ELR (cell line): ENCODE measurements around the gene MRPL58.
"Not testable (repeated sequence)": the region's sequence is repeated elsewhere in the genome, so short reads cannot be mapped to it uniquely, and the experiment has no call there.

Experiments used
- DNase-seq: peaks from one replicate; pipeline ENCODE4 v3.0.0-alpha.2; 2015; ENCODE audit warnings: low read depth

MRPL58 gene

GRCh38 chr17:75013092-75013559, 656 bp downstream of the MRPL58 start:
- no peak for DNase-seq

DNA sequence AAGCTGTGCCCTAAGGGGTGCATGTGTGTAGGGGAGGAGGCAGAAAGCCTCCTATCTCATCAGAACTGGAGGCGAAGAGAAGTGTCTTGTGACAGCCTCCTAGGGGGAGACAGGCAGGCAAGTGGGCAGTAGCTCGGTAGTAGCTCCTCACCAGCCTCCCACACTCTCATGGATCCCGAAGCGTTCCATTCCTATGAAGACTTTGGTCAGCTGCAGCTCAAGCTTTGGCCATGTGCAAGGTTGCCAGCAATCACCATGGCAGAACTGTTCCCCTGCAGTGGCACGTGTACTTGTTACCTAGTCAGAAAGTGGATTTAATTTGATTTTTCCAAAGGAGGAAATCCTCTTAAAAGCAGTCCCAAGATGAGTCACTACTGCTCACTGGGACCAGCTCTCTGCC, 6.7 kb downstream of the MRPL58 start:
- no peak for DNase-seq

DNA sequence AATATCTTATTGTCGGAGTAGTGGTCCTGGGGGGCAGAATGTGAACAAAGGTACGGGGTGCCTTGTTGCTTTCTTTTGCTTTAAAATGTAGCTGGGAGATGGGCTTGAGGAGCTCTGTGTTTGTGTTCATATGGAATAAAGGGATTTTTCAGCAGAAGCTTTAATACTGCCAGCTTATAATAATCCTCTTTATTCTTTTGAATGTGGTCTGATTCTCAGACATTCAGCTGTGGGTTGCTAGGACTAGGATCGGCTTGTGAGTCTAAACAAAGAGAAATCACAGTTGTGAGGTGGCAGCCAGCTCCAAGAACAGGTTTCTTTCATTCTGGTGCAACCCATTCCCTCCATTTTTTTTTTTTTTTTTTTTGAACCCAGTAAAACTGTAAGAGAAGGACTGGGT, 7.2 kb downstream of the MRPL58 start:
- no peak for DNase-seq

GRCh38 chr17:75020331-75021110, 8.1 kb downstream of the MRPL58 start:
- DNase-seq: no peak

GRCh38 chr17:75024686-75025397, 12.4 kb downstream of the MRPL58 start:
- DNase-seq: no peak

DNA sequence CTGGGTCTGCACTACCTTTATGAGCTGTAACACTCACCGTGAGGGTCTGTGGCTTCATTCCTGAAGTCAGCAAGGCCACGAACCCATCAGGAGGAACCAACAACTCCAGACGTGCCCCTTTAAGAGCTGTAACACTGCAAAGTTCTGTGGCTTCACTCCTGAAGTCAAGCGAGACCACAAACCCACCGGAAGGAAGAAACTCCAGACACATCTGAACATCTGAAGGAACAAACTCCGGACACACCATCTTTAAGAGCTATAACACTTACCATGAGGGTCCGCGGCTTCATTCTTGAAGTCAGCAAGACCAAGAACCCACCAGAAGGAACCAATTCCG, 12.9 kb downstream of the MRPL58 start:
- DNase-seq: not testable (repeated sequence)

DNA sequence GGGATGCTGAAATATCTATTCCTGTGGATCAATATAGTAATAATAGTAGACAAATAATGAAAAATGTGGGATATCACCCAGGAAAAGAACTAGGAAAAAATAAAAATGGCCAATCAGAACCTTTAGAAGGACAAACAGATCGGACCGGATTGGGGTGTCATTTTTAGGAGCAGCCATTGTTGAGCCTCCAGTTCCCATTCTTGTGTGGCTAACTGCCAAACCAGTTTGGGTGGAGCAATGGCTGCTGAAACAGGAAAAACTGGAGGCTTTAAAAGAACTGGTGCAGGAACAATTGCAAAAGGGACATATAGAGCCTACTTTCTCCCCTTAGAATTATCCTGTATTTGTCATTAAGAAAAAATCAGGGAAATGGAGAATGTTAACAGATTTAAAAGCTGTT, 14.2 kb downstream of the MRPL58 start:
- DNase-seq: not testable (repeated sequence)

GRCh38 chr17:75030161-75030560, 17.7 kb downstream of the MRPL58 start:
- DNase-seq: no peak

DNA sequence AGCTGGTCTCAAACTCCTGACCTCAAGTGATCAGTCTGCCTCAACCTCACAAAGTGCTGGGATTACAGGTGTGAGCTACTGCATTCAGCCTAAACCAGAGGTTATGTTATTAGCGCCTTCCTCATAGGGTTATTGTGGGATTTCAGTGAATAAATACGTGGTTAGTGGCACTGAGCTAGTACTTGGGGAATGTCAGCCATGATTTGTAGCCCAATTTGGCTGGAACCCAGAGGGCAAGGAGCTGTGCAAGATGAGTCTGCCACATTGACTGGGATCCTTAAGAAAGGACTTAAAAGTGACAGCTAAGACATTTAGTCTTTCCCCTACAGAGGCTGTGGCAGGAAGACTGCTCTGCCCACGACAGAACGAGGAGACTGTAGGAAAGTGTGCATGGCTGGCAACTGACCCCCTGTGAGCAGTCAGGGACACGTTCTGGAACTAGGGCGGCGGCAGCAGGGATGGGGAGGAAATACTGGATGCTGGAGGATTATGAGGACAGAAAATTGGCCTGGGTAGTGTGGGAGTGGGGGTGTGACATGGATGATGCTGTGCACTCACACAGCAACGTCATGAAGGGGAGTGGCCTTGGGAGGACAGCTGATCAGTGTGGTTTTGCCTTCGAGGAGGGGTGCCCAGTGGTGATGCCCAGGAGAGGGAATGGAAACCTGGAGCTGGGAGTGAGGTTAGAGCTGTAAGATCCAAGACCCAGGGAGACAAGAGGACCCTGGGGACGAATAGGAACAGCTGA, 19.7 kb downstream of the MRPL58 start:
- peak; percentile 87 for DNase-seq

DNA sequence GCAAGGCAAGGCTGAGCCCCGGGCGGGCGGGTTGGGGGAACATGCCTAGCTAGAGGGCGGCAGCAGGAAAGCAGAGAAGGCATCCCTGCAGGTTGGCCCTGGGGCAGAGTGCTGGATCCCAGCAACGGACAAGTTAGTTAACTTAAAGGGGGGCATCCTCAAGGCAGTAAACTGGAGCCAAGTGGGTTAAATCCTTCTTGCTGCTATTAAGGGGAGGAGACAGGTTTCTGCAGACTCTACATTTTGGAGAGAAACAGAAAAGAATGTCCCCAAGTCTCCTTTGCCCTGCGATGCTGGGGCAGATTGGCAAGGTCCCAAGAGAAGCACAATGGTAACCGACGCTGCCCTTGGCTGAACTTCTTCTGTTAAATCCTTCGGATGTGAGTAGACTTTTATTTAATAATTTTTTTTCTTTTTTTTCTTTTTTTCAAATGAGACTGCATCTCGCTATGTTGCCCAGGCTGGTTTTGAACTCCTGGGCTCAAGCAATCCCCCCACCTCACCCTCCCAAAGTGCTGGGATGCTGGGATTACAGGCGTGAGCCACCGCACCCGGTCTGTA, 20.3 kb downstream of the MRPL58 start:
- DNase-seq: peak; percentile 47

GRCh38 chr17:75033346-75034235, 21.1 kb downstream of the MRPL58 start:
- DNase-seq: peak; percentile 96

GRCh38 chr17:75034236-75034908, 21.9 kb downstream of the MRPL58 start:
- peak; percentile 93 for DNase-seq

DNA sequence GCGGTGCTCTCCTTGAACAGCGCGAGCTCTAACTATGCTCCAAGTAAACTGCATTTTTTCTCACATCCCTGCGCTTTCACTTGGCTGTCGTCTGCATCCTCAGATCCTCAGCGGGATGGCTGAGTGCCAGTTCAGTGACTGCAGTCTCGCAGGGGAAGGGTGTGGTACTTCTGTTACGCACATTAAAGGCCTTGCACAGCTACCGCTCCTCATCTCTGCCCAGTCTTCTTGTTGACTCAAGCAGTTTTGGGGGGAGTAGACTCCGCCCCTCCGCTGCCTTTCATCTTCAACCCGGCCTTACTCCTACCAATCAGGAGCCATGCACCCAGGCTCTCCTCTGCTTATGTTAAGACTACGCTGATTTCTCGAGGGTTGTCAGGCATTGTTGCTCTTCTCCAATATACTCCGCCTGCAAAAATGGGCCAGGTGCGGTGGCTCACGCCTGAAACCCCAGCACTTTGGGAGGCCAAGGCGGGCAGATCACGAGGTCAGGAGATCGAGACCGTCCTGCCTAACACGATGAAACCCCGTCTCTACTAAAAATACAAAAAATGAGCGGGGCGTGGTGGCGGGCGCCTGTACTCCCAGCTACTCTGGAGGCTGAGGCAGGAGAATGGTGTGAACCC, 24.3 kb downstream of the MRPL58 start:
- peak; percentile 5 for DNase-seq

GRCh38 chr17:75039238-75039637, 26.8 kb downstream of the MRPL58 start:
- no peak for DNase-seq

DNA sequence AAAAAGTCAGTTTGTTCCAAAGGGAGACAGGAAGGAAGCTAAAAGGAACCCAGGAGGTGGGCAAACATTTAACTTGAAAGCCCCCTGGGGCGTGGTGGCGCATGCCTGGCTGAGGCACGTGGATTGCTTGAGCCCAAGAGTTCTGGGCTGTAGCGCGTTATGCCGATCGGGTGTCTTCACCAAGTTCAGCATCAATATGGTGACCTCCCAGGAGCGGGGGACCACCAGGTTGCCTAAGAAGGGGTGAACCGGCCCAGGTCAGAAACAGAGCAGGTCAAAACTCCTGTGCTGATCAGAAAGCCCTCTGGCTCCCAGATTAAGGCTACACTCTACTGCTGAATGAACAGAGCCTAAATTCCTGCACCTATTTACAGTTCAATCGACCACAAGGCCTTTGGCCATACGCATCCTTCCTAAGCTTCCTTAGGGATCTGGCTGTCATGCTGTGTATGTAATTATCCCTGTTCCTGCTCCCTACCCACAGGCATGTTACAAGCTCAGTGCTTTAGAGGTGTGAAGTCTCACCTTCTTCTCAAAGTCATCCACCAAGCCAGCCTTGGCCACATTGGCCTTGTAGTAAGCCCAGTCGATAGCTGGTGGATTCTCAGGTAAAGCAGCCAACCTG, 29.3 kb downstream of the MRPL58 start:
- DNase-seq: no peak

GRCh38 chr17:75043789-75044188, 31.3 kb downstream of the MRPL58 start:
- not testable (repeated sequence) for DNase-seq

DNA sequence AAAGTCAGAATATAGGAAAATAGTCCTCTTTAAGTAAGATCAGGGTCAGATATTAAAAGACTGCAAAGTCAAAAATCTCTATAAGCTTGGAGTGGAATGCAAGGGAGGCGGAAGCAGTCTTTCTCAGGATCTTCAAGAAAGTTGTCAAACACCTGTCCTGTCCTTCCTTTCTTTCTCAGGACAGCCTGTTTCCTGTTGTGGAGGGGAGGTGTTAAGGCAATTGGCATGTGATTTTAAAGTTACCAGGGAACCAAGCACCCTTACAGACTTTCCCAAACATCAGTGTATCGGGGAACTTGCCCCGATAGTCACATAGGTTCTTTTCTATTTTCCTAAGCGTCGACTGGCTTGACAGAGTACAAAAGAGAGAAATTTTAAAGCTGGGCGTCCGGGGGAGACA, 32.2 kb downstream of the MRPL58 start:
- no peak for DNase-seq

- DNase-seq: not testable (repeated sequence)
Observed at GRCh38 chr17:75045946-75046406, 33.5 kb downstream of the MRPL58 start.

DNA sequence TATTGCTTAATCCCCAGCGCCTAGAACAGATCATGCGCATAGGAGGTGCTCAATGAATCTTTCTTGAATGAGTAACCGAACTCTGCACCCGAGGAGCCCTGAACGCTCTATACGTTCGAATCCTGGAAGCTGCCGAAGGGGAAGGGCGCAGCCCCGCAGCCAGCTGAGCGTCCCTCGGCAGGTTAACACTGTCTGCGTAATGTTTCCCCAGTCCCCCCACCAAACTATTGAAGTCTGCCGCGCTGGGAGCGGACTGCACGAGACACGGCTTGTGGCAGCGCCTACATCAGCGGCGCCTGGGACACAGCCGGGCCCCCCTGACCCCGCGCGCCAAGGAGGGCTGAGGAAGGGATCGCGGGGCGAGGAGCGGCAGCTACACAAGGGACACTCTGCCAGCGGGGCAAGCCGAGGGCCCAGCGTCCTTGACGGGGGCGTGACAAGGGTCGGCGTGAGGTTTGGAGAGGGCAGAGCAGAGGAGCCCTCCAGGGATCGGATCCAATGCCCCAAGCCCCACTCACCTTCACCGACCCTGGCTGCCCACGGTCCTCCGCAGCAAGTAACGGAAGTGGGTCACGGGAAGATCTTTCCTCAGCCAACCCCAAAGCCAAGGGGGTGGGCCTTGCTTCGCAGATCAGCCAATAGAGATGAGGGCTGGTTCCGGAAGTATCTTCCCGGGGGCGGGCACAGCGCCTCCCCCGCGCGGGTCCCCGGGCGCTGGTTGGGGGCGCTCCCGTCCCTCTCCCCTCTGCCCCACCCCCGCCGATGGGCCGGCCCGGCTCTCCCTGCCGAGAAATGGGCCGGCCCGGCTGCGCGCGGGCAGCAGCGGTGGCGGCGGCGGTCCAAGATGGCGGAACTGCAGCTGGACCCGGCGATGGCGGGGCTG, 34.2 kb downstream of the MRPL58 start, which contains the start of the genes ATP5PD and KCTD2:
TSS of gene ATP5PD (minus strand) at position 563 of the 883 bp plus-strand sequence. CDS start 4,319 bp downstream, outside the sequence.
TSS of gene KCTD2 (plus strand) at position 819 of the 883 bp plus-strand sequence. CDS start at position 845, 26 bp downstream.
- DNase-seq: peak; percentile 99
